Spleen (tissue), 7 donors: ENCODE results near the gene JARID2.

Source experiments
- CTCF ChIP-seq, 11 experiments: fragments of 200-600 bp in 7 of 11; fragments of 450-650 bp in 4 of 11; sonication (generic) in 4 of 11; IDR thresholded peaks in 8 of 11; conservative IDR thresholded peaks in 3 of 11; 1 replicate in 7 of 11; 2 replicates in 4 of 11; pipeline versions ENCODE4 v1.4.0 to v1.8.0; 2016 to 2021; ENCODE audit warnings: antibody characterized with exemption in 11 of 11, inconsistent platforms in 4 of 11, mild to moderate bottlenecking in 1 of 11
- POLR2A ChIP-seq, 3 donors: fragments of 450-650 bp; IDR thresholded peaks; one replicate each; pipeline ENCODE4 v1.5.1; 2017; ENCODE audit warnings: antibody characterized with exemption in 3 of 3, mild to moderate bottlenecking in 1 of 3
- POLR2AphosphoS5 ChIP-seq, 3 donors: sonication (generic); formaldehyde crosslinking; IDR thresholded peaks; one replicate each; pipeline ENCODE4 v1.5.1; 2017; ENCODE audit warnings: antibody characterized with exemption in 3 of 3
- donor health status: DM: no; HTN: no; CAD: no; lungs with moderate emphysema.
- donor health status: DM: no; HTN: no; CAD: no.
- donor health status: DM: no; HTN: no; CAD: no.

- TF ChIP-seq POLR2AphosphoS5 (IDR thresholded peaks at IDR 0.05) (no peak), CTCF (IDR thresholded peaks at IDR 0.05 in 8 of 11, conservative IDR thresholded peaks at IDR 0.05 in 3 of 11) (no peak), POLR2A (IDR thresholded peaks at IDR 0.05) (no peak)
Measured at GRCh38 chr6:15366003-15366535, 120.2 kb downstream of the JARID2 start.
